Measurements from ENCODE around the gene PTGER4.
"Not testable (repeated sequence)": the region's sequence is repeated elsewhere in the genome, so short reads cannot be mapped to it uniquely, and the experiment has no call there.

- not testable (repeated sequence) for TF ChIP-seq SP1 (CRISPR knock-in tag; conservative IDR thresholded peaks at IDR 0.05); CTCF (IDR thresholded peaks at IDR 0.05); CDX4 (CRISPR knock-in tag; IDR thresholded peaks at IDR 0.05; ENCODE audit: borderline replicate concordance)
Measured at GRCh38 chr5:40702027-40702426, 22.3 kb downstream of the PTGER4 start.
